ENCODE results near the gene PLCD3. TPM values are rescaled to one million over a fixed set of nuclear protein-coding genes. Genes with fewer than 3 reads are reported as not detected.

The PLCD3 gene
- total RNA-seq, 2 donors from 2014 or later = 34.8 to 42.9 TPM

DNA sequence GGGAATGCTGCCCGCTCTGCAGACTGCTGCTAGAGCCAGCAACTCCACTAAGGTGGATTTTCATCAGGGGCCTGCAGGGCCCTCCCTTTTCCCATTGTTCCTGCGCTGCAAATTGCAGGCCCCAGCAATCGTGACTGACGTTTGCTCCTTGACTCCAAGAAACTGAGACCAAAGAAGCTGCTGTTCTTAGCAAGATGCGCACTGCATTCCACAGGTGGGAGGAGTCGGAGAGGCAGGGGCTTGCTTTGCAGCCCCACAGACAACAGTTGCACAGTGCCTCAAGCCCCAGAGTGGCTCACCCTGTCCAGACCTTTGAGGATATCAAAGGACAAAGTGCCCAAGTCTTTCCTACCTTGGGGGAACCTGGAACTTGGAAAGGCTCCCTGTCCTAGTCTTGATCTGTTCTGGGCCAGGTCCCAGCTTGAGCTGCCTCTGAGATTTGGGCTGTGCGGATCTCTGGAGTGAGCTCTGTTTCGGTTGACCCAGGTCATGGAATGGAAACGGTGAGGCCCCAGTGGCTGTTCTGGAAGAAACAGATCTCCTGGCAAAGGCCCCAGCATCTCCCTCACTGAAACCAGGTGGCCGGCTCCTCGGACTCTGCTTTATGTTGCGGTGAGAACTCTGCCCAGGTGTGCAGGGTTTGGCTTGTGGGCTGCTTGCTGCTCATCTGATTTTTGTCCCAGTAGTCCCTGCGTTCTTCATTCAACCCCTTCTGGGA, 24.9 kb downstream of the PLCD3 start:
- Mint-ChIP-seq H3K27ac (no peak overlapping the region), H3K36me3 (ENCODE audit: low read depth) (peaks cover 43% of the 10 kb centered on the region), H3K4me3 (no peak overlapping the region), H3K9me3 (no peaks in the 10 kb centered on the region), H3K4me1 (no peaks in the 10 kb centered on the region), H3K27me3 (ENCODE audit: insufficient read depth) (no peaks in the 10 kb centered on the region)
- DNase-seq = no peak
- Histone ChIP-seq H3K9ac (ENCODE audit: extremely low read depth, low read length, poor library complexity, severe bottlenecking) (no peak overlapping the region), H3K36me3 (ENCODE audit: control insufficient read depth, insufficient read depth, low read length) (peaks cover 52% of the 10 kb centered on the region), H3K27ac (ENCODE audit: low read depth, low read length) (peak overlapping the region; percentile 49), H3K27me3 (ENCODE audit: control insufficient read depth, insufficient read depth, low read length, poor library complexity, severe bottlenecking) (no peaks in the 10 kb centered on the region), H3K9me3 (ENCODE audit: control insufficient read depth, low read length) (no peaks in the 10 kb centered on the region), H3K4me1 (ENCODE audit: control insufficient read depth, insufficient read depth, low read length) (no peaks in the 10 kb centered on the region), H3K4me3 (ENCODE audit: low read length) (no peak overlapping the region)
- WGBS, 2 experiments (ENCODE audit: insufficient coverage in 1 of 2, insufficient read length in 1 of 2) = 96 to 97% methylated on average over 12 to 13 of the region's 13 CpGs
- TF ChIP-seq, protein P1, sequence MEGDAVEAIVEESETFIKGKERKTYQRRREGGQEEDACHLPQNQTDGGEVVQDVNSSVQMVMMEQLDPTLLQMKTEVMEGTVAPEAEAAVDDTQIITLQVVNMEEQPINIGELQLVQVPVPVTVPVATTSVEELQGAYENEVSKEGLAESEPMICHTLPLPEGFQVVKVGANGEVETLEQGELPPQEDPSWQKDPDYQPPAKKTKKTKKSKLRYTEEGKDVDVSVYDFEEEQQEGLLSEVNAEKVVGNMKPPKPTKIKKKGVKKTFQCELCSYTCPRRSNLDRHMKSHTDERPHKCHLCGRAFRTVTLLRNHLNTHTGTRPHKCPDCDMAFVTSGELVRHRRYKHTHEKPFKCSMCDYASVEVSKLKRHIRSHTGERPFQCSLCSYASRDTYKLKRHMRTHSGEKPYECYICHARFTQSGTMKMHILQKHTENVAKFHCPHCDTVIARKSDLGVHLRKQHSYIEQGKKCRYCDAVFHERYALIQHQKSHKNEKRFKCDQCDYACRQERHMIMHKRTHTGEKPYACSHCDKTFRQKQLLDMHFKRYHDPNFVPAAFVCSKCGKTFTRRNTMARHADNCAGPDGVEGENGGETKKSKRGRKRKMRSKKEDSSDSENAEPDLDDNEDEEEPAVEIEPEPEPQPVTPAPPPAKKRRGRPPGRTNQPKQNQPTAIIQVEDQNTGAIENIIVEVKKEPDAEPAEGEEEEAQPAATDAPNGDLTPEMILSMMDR (conservative IDR thresholded peaks at IDR 0.05) = no peak

DNA sequence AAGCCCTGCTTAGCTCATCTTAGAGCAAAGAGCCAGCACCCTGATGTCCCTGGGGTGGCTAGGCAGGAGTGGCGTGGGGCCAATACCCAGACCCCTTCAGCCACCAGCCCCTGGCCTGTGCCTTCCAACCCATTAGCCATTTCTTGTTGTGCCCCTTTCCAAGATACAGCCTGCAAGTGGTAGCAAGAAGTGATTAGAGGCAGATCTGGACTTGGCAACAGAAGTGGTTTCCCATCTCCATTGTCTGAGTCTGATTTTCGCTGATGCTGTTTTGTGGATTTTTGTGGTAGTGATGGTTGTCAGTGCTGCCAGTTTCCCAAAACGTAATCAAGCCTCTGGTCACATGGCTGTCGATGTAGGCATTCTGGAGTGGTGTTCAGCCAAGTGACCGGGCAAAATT, 25.7 kb downstream of the PLCD3 start:
- Histone ChIP-seq H3K4me1 (ENCODE audit: control insufficient read depth, insufficient read depth, low read length) (no peaks in the 10 kb centered on the region), H3K9ac (ENCODE audit: extremely low read depth, low read length, poor library complexity, severe bottlenecking) (no peak overlapping the region), H3K36me3 (ENCODE audit: control insufficient read depth, insufficient read depth, low read length) (peaks cover 61% of the 10 kb centered on the region), H3K4me3 (ENCODE audit: low read length) (no peak overlapping the region), H3K27me3 (ENCODE audit: control insufficient read depth, insufficient read depth, low read length, poor library complexity, severe bottlenecking) (no peaks in the 10 kb centered on the region), H3K27ac (ENCODE audit: low read depth, low read length) (no peak overlapping the region), H3K9me3 (ENCODE audit: control insufficient read depth, low read length) (no peaks in the 10 kb centered on the region)
- TF ChIP-seq, protein P1 (conservative IDR thresholded peaks at IDR 0.05) = no peak
- DNase-seq = no peak
- no peak overlapping the region for H3K4me3 Mint-ChIP-seq
- H3K27me3 Mint-ChIP-seq (ENCODE audit: insufficient read depth) = no peaks in the 10 kb centered on the region
- no peaks in the 10 kb centered on the region for H3K9me3 Mint-ChIP-seq
- peak overlapping the region; percentile 30 for H3K27ac Mint-ChIP-seq
- peaks cover 51% of the 10 kb centered on the region for H3K36me3 Mint-ChIP-seq (ENCODE audit: low read depth)
- no peaks in the 10 kb centered on the region for H3K4me1 Mint-ChIP-seq
- WGBS, 2 experiments (ENCODE audit: insufficient coverage in 1 of 2, insufficient read length in 1 of 2) = 89 to 100% methylated on average over 3 to 5 of the region's 5 CpGs

DNA sequence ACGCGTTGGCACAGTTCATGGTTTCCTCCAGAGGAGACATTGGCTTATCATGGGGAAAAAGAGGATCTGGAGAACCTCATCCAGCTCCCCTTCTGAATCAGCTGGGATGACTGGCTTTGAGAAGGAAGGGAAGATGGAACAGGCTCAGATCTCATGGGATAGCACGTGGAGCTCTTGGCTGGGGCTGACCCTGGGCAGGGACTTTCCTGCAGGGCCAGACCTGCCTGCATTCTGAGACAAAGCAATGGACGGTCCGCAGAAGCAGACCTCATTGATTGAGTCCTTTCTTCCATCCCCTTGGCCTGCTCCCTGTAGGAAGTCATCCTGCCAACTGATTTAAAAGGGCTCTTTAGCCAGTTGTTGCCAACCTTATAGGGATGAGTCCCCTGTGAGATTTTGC, 26.2 kb downstream of the PLCD3 start:
- Histone ChIP-seq H3K4me1 (ENCODE audit: control insufficient read depth, insufficient read depth, low read length) (no peaks in the 10 kb centered on the region), H3K4me3 (ENCODE audit: low read length) (no peak overlapping the region), H3K9me3 (ENCODE audit: control insufficient read depth, low read length) (no peaks in the 10 kb centered on the region), H3K36me3 (ENCODE audit: control insufficient read depth, insufficient read depth, low read length) (peaks cover 62% of the 10 kb centered on the region), H3K27ac (ENCODE audit: low read depth, low read length) (no peak overlapping the region), H3K27me3 (ENCODE audit: control insufficient read depth, insufficient read depth, low read length, poor library complexity, severe bottlenecking) (no peaks in the 10 kb centered on the region), H3K9ac (ENCODE audit: extremely low read depth, low read length, poor library complexity, severe bottlenecking) (no peak overlapping the region)
- no peaks in the 10 kb centered on the region for H3K27me3 Mint-ChIP-seq (ENCODE audit: insufficient read depth)
- no peaks in the 10 kb centered on the region for H3K4me1 Mint-ChIP-seq
- H3K4me3 Mint-ChIP-seq = no peak overlapping the region
- 94 to 95% methylated on average over 5 of the region's 5 CpGs for WGBS, 2 experiments (ENCODE audit: insufficient coverage in 1 of 2, insufficient read length in 1 of 2)
- DNase-seq = no peak
- no peaks in the 10 kb centered on the region for H3K9me3 Mint-ChIP-seq
- peaks cover 53% of the 10 kb centered on the region for H3K36me3 Mint-ChIP-seq (ENCODE audit: low read depth)
- TF ChIP-seq, protein P1 (conservative IDR thresholded peaks at IDR 0.05) = no peak
- no peak overlapping the region for H3K27ac Mint-ChIP-seq

Measured in endodermal cell (in vitro differentiated cells).